ACHN (cell line): ENCODE data around the gene CHI3L2.

Source experiments
- DNase-seq: peaks from one replicate; pipeline ENCODE4 v3.0.0-alpha.2; 2015
- in situ Hi-C: cut with HindIII; loops from 2 replicates; pipeline ENCODE4 v1.10.0; 2017; ENCODE audit warnings: low sequenced_read_pairs, low pct_ligation_motif_present, low pct_unique_long_range_greater_than_20kb

The CHI3L2 gene

GRCh38 chr1:111236806-111237205 lies 9.3 kb downstream of the CHI3L2 start:
- no peak for DNase-seq
- in situ Hi-C loops: no loop called here

GRCh38 chr1:111238056-111238795 lies 10.7 kb downstream of the CHI3L2 start:
- in situ Hi-C loops: no loop called here
- DNase-seq: no peak

GRCh38 chr1:111241797-111242196 lies 14.3 kb downstream of the CHI3L2 start:
- DNase-seq: no peak
- in situ Hi-C loops: no loop called here

GRCh38 chr1:111242805-111243523 lies 15.5 kb downstream of the CHI3L2 start:
- in situ Hi-C loops: no loop called here
- DNase-seq: no peak

GRCh38 chr1:111247125-111247838 lies 19.8 kb downstream of the CHI3L2 start:
- DNase-seq: no peak
- in situ Hi-C loops: no loop called here

- in situ Hi-C loops: no loop called here
- DNase-seq: no peak
Observed at GRCh38 chr1:111249960-111250359, 22.4 kb downstream of the CHI3L2 start.

- in situ Hi-C loops: no loop called here
- no peak for DNase-seq
Observed at GRCh38 chr1:111251570-111251969, 24.1 kb downstream of the CHI3L2 start.

GRCh38 chr1:111252786-111253185 lies 25.3 kb downstream of the CHI3L2 start:
- in situ Hi-C loops: no loop called here
- DNase-seq: peak; percentile 4

- in situ Hi-C loops: no loop called here
- DNase-seq: no peak
Observed at GRCh38 chr1:111253876-111254275, 26.4 kb downstream of the CHI3L2 start.

GRCh38 chr1:111256988-111257658 lies 29.6 kb downstream of the CHI3L2 start:
- no peak for DNase-seq
- in situ Hi-C loops: no loop called here

- in situ Hi-C loops: no loop called here
- no peak for DNase-seq
Observed at GRCh38 chr1:111267801-111268508, 40.4 kb downstream of the CHI3L2 start.

- in situ Hi-C loops: no loop called here
- no peak for DNase-seq
Observed at GRCh38 chr1:111269825-111270406, 42.4 kb downstream of the CHI3L2 start.

- in situ Hi-C loops: no loop called here
- DNase-seq: no peak
Observed at GRCh38 chr1:111270771-111271463, 43.4 kb downstream of the CHI3L2 start.

GRCh38 chr1:111271464-111271801 lies 43.9 kb downstream of the CHI3L2 start:
- in situ Hi-C loops: no loop called here
- no peak for DNase-seq

- in situ Hi-C loops: no loop called here
- DNase-seq: no peak
Observed at GRCh38 chr1:111272081-111272480, 44.6 kb downstream of the CHI3L2 start.

GRCh38 chr1:111274653-111275052 lies 47.1 kb downstream of the CHI3L2 start:
- no peak for DNase-seq
- in situ Hi-C loops: no loop called here

GRCh38 chr1:111275079-111275478 lies 47.6 kb downstream of the CHI3L2 start:
- DNase-seq: no peak
- in situ Hi-C loops: no loop called here
